Measurements from ENCODE around the gene LRMDA.
A peak's percentile ranks its signal among the peaks of the same experiment; 100 is the strongest.

Gene LRMDA

GRCh38 chr10:76422769-76423168, 991.3 kb downstream of the LRMDA start:
- DNase-seq (ENCODE audit: low read depth): no peak
- H3K4me3 ChIP-seq (ENCODE audit: low read depth, low read length): no peak overlapping the region
- TF ChIP-seq CTCF (conservative IDR thresholded peaks at IDR 0.05; ENCODE audit: low read depth, low read length): no peak

- no peak for TF ChIP-seq CTCF (conservative IDR thresholded peaks at IDR 0.05; ENCODE audit: low read depth, low read length)
- H3K4me3 ChIP-seq (ENCODE audit: low read depth, low read length): no peak overlapping the region
- DNase-seq (ENCODE audit: low read depth): peak; percentile 95
Observed at GRCh38 chr10:76428551-76429367, 997.3 kb downstream of the LRMDA start.

GRCh38 chr10:76429368-76430060, 998.1 kb downstream of the LRMDA start:
- DNase-seq (ENCODE audit: low read depth): no peak
- no peak overlapping the region for H3K4me3 ChIP-seq (ENCODE audit: low read depth, low read length)
- no peak for TF ChIP-seq CTCF (conservative IDR thresholded peaks at IDR 0.05; ENCODE audit: low read depth, low read length)

- TF ChIP-seq CTCF (conservative IDR thresholded peaks at IDR 0.05; ENCODE audit: low read depth, low read length): no peak
- H3K4me3 ChIP-seq (ENCODE audit: low read depth, low read length): no peak overlapping the region
Observed at GRCh38 chr10:76430061-76430645, 998.7 kb downstream of the LRMDA start.

GRCh38 chr10:76432016-76433012, 1000.9 kb downstream of the LRMDA start:
- peak; percentile 74 for DNase-seq (ENCODE audit: low read depth)
- no peak for TF ChIP-seq CTCF (conservative IDR thresholded peaks at IDR 0.05; ENCODE audit: low read depth, low read length)
- no peak overlapping the region for H3K4me3 ChIP-seq (ENCODE audit: low read depth, low read length)

More at GRCh38 chr10:76430061-76430645, 998.7 kb downstream of the LRMDA start:
- DNase-seq (ENCODE audit: low read depth): no peak
